ENCODE measurements around the gene GRAMD1A.
"Not testable (repeated sequence)": the region's sequence is repeated elsewhere in the genome, so short reads cannot be mapped to it uniquely, and the experiment has no call there.

GRAMD1A gene

GRCh38 chr19:34976611-34977010 is 23.5 kb upstream of the GRAMD1A start:
- DNase-seq (ENCODE audit: low read depth in 2 of 2, low spot score in 1 of 2) = no peak

- DNase-seq (ENCODE audit: low read depth in 2 of 2, low spot score in 1 of 2) = no peak
Observed at GRCh38 chr19:34979819-34980640, 20.1 kb upstream of the GRAMD1A start.

- no peak for DNase-seq (ENCODE audit: low read depth in 2 of 2, low spot score in 1 of 2)
Observed at GRCh38 chr19:34982275-34982674, 17.8 kb upstream of the GRAMD1A start.

- DNase-seq (ENCODE audit: low read depth in 2 of 2, low spot score in 1 of 2) = no peak
Observed at GRCh38 chr19:34983786-34984185, 16.3 kb upstream of the GRAMD1A start.

- no peak for DNase-seq (ENCODE audit: low read depth in 2 of 2, low spot score in 1 of 2)
Observed at GRCh38 chr19:34984287-34984686, 15.8 kb upstream of the GRAMD1A start.

- no peak for DNase-seq (ENCODE audit: low read depth in 2 of 2, low spot score in 1 of 2)
Observed at GRCh38 chr19:34985249-34986022, 14.7 kb upstream of the GRAMD1A start.

GRCh38 chr19:34988119-34988518 is 12.0 kb upstream of the GRAMD1A start:
- no peak for DNase-seq (ENCODE audit: low read depth in 2 of 2, low spot score in 1 of 2)

GRCh38 chr19:34989298-34989697 is 10.8 kb upstream of the GRAMD1A start:
- DNase-seq (ENCODE audit: low read depth in 2 of 2, low spot score in 1 of 2) = no peak

GRCh38 chr19:34990578-34991192 is 9.4 kb upstream of the GRAMD1A start:
- DNase-seq (ENCODE audit: low read depth in 2 of 2, low spot score in 1 of 2) = no peak

GRCh38 chr19:34991542-34992333 is 8.4 kb upstream of the GRAMD1A start:
- DNase-seq (ENCODE audit: low read depth in 2 of 2, low spot score in 1 of 2) = no peak

- DNase-seq (ENCODE audit: low read depth in 2 of 2, low spot score in 1 of 2) = not testable (repeated sequence)
Observed at GRCh38 chr19:34992582-34992981, 7.5 kb upstream of the GRAMD1A start.

- no peak for DNase-seq (ENCODE audit: low read depth in 2 of 2, low spot score in 1 of 2)
Observed at GRCh38 chr19:34994286-34994642, 5.9 kb upstream of the GRAMD1A start.

GRCh38 chr19:34994643-34995541 is 5.2 kb upstream of the GRAMD1A start:
- DNase-seq (ENCODE audit: low read depth in 2 of 2, low spot score in 1 of 2) = no peak

GRCh38 chr19:34995551-34995950 is 4.6 kb upstream of the GRAMD1A start:
- DNase-seq (ENCODE audit: low read depth in 2 of 2, low spot score in 1 of 2) = no peak

- DNase-seq (ENCODE audit: low read depth in 2 of 2, low spot score in 1 of 2) = no peak
Observed at GRCh38 chr19:34997071-34997617, 3.0 kb upstream of the GRAMD1A start.

GRCh38 chr19:34998224-34998623 is 1.9 kb upstream of the GRAMD1A start:
- DNase-seq (ENCODE audit: low read depth in 2 of 2, low spot score in 1 of 2) = not testable (repeated sequence)

GRCh38 chr19:34998777-34999497 is 1.2 kb upstream of the GRAMD1A start:
- DNase-seq (ENCODE audit: low read depth in 2 of 2, low spot score in 1 of 2) = no peak

GRCh38 chr19:35000338-35000646 is 169 bp downstream of the GRAMD1A start:
- no peak for DNase-seq (ENCODE audit: low read depth in 2 of 2, low spot score in 1 of 2)
